DND-41 (cell line): ENCODE results near the gene VCL.

Experiments used
- EZH2 ChIP-seq: IDR thresholded peaks from 3 replicates; pipeline ENCODE4 v1.6.1; 2012; ENCODE audit warnings: borderline replicate concordance, low read depth, mild to moderate bottlenecking, moderate library complexity, low read length, inconsistent platforms; ENCODE audit not compliant: severe bottlenecking
- TF ChIP-seq, protein P1 (sequence below): IDR thresholded peaks from 2 replicates; pipeline ENCODE4 v1.5.1; 2012; ENCODE audit warnings: borderline replicate concordance, low read length, moderate library complexity, mild to moderate bottlenecking; ENCODE audit not compliant: poor library complexity, severe bottlenecking; ENCODE audit errors: extremely low read depth

DNA sequence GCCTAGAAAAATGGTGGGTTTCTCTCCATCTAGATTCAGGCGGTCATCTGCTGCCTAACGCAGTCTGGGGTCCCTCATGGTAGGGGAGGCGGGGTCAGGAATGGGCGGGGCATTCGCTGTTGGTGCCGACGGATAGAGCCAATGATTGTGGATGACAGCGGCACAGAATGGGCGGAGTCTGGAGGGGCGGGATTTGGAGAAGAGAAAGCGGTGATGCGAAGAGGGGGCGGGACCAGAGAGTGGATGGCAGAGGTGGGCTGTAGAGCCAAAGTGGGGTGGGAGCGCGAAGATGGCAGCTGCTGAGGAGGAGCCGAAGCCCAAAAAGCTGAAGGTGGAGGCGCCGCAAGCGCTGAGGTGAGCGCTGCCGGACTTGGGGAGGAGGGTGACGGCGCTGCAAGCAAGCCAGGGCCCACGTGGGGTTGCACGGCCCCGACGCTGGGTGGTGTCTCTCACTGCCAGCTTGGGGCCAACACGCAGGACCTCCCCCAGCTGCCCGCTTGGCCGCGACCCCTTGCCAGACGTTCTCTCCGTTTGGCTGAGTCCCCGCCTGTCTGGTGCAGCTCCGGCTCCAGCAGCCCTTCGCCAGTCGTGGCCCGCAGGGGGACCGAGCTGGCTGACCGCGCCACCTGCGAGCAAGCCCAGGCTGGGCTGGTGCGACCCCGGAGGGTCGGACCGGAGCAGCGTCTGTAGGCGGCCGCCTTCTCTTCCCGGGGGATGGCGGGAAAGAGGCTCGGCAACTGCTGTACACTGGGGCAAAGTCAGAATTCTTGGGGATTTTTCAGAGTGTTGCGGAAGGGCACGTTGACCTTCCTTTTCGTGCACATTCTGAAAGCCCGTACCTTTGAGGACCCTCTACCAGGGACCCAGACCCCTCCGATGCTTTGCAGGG lies 153.3 kb downstream of the VCL start, which contains the start of gene ADK:
- no peak for TF ChIP-seq EZH2
- TF ChIP-seq, protein P1, sequence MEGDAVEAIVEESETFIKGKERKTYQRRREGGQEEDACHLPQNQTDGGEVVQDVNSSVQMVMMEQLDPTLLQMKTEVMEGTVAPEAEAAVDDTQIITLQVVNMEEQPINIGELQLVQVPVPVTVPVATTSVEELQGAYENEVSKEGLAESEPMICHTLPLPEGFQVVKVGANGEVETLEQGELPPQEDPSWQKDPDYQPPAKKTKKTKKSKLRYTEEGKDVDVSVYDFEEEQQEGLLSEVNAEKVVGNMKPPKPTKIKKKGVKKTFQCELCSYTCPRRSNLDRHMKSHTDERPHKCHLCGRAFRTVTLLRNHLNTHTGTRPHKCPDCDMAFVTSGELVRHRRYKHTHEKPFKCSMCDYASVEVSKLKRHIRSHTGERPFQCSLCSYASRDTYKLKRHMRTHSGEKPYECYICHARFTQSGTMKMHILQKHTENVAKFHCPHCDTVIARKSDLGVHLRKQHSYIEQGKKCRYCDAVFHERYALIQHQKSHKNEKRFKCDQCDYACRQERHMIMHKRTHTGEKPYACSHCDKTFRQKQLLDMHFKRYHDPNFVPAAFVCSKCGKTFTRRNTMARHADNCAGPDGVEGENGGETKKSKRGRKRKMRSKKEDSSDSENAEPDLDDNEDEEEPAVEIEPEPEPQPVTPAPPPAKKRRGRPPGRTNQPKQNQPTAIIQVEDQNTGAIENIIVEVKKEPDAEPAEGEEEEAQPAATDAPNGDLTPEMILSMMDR, result peak; percentile 22
